ENCODE data around the gene SNORC. TPM values are rescaled to one million over a fixed set of nuclear protein-coding genes. Genes with fewer than 3 reads are reported as not detected.
"Not testable (repeated sequence)": the region's sequence is repeated elsewhere in the genome, so short reads cannot be mapped to it uniquely, and the experiment has no call there.

Gene SNORC
- total and polyA plus RNA-seq, 2 of the 4 experiments (the other 2 are of a cell fraction), result under 0.01 to 0.67 TPM

GRCh38 chr2:232852081-232852480 is 18.0 kb upstream of the SNORC start:
- WGBS, 2 experiments (ENCODE audit: extremely low coverage in 2 of 2, insufficient read length in 1 of 2), result 95% methylated on average over 4 of the region's 11 CpGs; no CpG with 5 or more reads in 1 of the 2 experiments
- H2BK120ac ChIP-seq (ENCODE audit: low read depth, low read length); H3K9me3 ChIP-seq (ENCODE audit: control insufficient read depth, insufficient read depth, low read length); H4K8ac ChIP-seq (ENCODE audit: low read depth in 2 of 2, low read length in 2 of 2); H3K9ac ChIP-seq (ENCODE audit: low read depth, low read length); H3K4me2 ChIP-seq (ENCODE audit: low read depth, low read length); H3K56ac ChIP-seq (ENCODE audit: extremely low read depth, insufficient read depth, low read length); intact Hi-C loops (cut with micrococcal nuclease); H3K4me3 ChIP-seq (ENCODE audit: insufficient read depth, low read depth, low read length); dilution Hi-C loops (cut with HindIII; ENCODE audit: low sequenced_read_pairs, unreplicated experiment); POLR2A ChIA-PET (ENCODE audit: unreplicated experiment); H2AFZ ChIP-seq (replicated peaks; ENCODE audit: low read length, poor library complexity); H2BK15ac ChIP-seq (ENCODE audit: low read depth, low read length); H4K20me1 ChIP-seq (ENCODE audit: insufficient read depth, low read length); H3K14ac ChIP-seq (replicated peaks; ENCODE audit: low read depth, low read length); H3K4me1 ChIP-seq (ENCODE audit: control insufficient read depth, insufficient read depth, low read length); H3K18ac ChIP-seq (ENCODE audit: low read depth, low read length); H3K23ac ChIP-seq (ENCODE audit: low read depth, low read length); DNase-seq; H4K91ac ChIP-seq (ENCODE audit: insufficient read depth, low read depth, low read length); H3K9me1 ChIP-seq (ENCODE audit: insufficient read depth, low read length); H2BK20ac ChIP-seq (ENCODE audit: low read depth, low read length); H2AK9ac ChIP-seq (replicated peaks; ENCODE audit: low read depth, low read length, poor library complexity); H4K5ac ChIP-seq (ENCODE audit: low read depth, low read length); H2AK5ac ChIP-seq (ENCODE audit: low read depth, low read length); BruUV-seq (replicated peaks); H3K4ac ChIP-seq (ENCODE audit: low read depth, low read length); H3K27ac ChIP-seq (ENCODE audit: insufficient read depth, low read length); H2BK5ac ChIP-seq (ENCODE audit: low read depth, low read length, poor library complexity, severe bottlenecking); ATAC-seq (ENCODE audit: low read depth); H3K27me3 ChIP-seq (ENCODE audit: control insufficient read depth, insufficient read depth, low read length): not testable (repeated sequence)
- Histone ChIP-seq H3K36me3 (ENCODE audit: control insufficient read depth, insufficient read depth, low read length) (peaks cover 30% of the 10 kb centered on the region), H3K79me1 (ENCODE audit: low read depth in 1 of 2, low read length in 2 of 2) (peaks cover 0 to 12% of the 10 kb centered on the region in 2 experiments; a peak in 2 of 4 replicates)
- in situ Hi-C loops (cut with MboI; ENCODE audit: low sequenced_read_pairs), result loop anchor here (5.0 to 10.0 kb wide), 2 partner anchors 203 to 400 kb away; partner anchors contain the start of gene ATG16L1
- CTCF ChIA-PET, result interaction anchor here (1.1 to 1.4 kb wide), 3 partner anchors 30 to 203 kb away, joined by 3 read pairs; no protein-coding TSS in a partner anchor
